Uterus (tissue), 2 donors: ENCODE results near the gene ARL6IP5.

Experiments
- POLR2A ChIP-seq, 2 donors: fragments of 450-650 bp; IDR thresholded peaks; one replicate each; pipeline ENCODE4 v1.6.1; 2016; ENCODE audit warnings: antibody characterized with exemption in 2 of 2, mild to moderate bottlenecking in 1 of 2, moderate library complexity in 1 of 2
- TF ChIP-seq, protein P1 (sequence below), 4 experiments: fragments of 200-600 bp in 2 of 4; fragments of 450-650 bp in 2 of 4; sonication (generic) in 2 of 4; IDR thresholded peaks; one replicate each; pipeline ENCODE4 v1.5.1; 2016 to 2019; ENCODE audit warnings: antibody characterized with exemption in 4 of 4, mild to moderate bottlenecking in 2 of 4, moderate library complexity in 1 of 4

DNA sequence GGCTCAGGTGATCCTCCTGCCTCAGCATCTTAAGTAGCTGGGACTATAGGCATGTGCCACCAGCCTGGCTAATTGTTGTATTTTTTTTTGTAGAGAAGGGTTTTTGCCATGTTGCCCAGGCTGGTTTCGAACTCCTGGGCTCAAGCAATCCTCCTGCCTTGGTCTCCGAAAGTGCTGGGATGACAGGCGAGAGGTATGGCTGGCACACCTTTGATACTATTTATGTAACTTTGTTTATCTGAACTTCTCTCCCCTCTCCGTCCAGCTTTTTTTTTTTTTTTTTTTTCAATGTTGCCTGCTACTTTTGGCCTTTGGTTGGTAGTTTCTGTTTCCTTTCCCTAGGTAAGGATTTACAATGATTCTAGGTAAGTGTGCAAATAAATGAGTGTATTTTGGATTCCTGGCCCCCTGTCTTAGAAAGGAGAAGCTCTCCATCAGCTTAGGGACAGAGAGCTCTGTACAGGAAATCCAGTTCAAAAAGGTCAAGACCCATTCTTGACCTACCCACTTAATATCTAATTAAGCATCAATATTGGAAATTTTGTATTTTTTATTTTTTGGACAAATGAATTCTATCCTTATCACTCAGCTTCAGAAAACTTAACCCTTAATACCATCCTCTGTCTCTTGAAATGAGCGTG, 6.8 kb downstream of the ARL6IP5 start:
- TF ChIP-seq POLR2A (IDR thresholded peaks at IDR 0.05), result no peak
- TF ChIP-seq, protein P1, sequence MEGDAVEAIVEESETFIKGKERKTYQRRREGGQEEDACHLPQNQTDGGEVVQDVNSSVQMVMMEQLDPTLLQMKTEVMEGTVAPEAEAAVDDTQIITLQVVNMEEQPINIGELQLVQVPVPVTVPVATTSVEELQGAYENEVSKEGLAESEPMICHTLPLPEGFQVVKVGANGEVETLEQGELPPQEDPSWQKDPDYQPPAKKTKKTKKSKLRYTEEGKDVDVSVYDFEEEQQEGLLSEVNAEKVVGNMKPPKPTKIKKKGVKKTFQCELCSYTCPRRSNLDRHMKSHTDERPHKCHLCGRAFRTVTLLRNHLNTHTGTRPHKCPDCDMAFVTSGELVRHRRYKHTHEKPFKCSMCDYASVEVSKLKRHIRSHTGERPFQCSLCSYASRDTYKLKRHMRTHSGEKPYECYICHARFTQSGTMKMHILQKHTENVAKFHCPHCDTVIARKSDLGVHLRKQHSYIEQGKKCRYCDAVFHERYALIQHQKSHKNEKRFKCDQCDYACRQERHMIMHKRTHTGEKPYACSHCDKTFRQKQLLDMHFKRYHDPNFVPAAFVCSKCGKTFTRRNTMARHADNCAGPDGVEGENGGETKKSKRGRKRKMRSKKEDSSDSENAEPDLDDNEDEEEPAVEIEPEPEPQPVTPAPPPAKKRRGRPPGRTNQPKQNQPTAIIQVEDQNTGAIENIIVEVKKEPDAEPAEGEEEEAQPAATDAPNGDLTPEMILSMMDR (IDR thresholded peaks at IDR 0.05), result no peak
